GM18526 (cell line): ENCODE data around the gene LUZP4.

Experiments
- POLR2A ChIP-seq: IDR thresholded peaks from 3 replicates; pipeline ENCODE4 v1.6.1; 2011; ENCODE audit not compliant: insufficient read length; ENCODE audit errors: extremely low read depth

LUZP4 gene

DNA sequence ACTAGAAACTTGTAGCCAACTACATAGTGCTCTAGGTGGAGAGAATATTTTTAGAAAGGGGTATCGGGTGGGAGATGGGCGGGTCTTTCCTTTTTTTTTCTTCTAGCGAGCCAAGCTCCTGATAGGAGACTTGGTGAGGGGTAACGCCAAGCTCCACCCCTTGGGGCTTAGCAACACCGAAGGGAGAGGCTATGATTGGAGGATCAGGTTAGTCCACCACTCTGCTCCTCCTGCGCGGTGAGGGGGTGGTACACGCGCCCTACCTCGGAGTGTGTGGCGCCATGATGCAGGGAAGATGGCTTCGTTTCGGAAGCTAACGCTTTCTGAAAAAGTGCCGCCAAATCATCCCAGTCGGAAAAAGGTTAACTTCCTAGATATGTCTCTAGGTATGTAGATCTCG lies at the start of gene LUZP4:
LUZP4 (plus strand) TSS at position 251 of the 400 bp plus-strand sequence; CDS start at position 296, 45 bp downstream.
- no peak for TF ChIP-seq POLR2A

DNA sequence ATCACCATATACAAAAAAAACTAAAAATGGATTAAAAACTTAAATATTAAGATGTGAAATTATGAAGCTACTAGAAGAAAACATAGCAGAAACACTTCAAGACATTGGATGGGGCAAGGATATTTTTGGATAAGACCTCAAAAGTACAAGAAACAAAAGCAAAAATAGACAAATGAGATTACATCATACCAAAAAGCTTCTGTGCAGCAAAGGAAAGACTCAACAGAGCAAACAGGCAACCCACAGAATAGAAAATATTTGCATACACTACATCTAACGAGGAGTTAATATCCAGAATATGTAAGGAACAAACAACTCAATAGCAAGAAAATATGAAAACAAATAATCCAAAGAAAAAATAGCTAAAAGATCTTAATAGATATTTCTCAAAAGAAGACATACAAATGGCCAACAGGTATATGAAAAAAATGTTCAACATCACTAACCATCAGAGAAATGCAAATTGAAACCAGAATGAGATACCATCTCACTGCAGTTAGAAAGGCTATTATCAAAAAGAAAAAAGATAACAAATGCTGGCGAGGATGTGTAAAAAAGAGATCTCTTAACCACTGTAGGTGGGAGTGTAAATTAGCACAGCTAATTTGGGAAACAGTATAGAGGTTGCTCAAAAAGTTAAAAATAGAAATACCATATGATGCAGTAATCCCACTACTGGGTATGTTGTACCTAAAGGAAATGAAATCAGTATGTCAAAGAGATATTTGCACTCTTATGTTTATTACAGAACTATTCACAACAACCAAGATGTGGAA lies 37.9 kb upstream of the LUZP4 start:
- TF ChIP-seq POLR2A: no peak

DNA sequence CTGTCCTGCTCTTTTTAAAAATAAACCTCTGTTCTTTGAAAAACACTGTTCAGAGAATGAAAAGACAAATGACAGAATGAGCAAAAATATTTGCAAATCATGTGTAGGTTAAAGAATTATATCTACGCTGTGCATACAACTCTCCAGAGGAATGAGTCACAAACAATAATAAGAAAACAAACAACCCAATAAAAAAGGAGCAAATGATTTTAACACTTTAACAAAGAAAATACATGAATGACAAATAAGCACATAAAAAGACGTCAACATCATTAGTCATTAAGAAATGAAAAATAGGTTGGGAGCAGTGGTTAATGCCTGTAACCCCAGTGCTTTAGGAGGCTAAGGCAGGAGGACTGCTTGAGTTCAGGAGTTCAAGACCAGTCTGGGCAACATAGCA lies 34.5 kb upstream of the LUZP4 start:
- no peak for TF ChIP-seq POLR2A

GRCh38 chrX:115257711-115258110 lies 31.8 kb upstream of the LUZP4 start:
- TF ChIP-seq POLR2A: no peak

DNA sequence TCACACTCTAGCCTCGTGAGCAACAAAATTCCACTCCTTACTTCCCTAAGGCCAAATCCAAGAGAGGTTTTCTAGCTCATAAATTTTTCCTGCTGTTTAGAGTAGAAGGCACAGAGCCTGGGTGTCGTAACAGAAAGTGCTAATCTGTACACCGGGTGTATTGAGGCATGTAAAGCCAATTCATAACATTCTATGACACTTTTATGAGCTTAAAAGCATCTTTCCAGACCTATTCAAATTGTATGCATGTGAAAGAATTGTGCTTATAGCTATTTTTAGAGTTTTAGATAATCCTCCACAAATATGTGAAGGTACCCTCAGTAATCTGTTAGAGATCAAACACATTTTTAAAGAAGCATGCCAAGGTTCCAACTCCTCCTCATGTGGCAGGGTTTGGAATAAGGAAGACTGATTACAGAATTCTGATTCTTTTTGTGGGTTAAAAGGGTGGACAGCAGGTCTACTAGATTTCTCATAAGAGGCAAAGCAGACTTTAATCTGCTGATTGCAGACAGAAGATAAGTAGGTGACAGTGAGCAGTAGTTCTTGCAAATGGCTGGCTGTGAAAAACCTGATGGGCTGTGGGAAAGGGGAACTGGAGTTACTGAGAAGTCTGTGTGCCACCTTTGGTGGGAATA lies 30.2 kb upstream of the LUZP4 start:
- TF ChIP-seq POLR2A: no peak

- no peak for TF ChIP-seq POLR2A
Measured at GRCh38 chrX:115260330-115260729, 29.2 kb upstream of the LUZP4 start.

DNA sequence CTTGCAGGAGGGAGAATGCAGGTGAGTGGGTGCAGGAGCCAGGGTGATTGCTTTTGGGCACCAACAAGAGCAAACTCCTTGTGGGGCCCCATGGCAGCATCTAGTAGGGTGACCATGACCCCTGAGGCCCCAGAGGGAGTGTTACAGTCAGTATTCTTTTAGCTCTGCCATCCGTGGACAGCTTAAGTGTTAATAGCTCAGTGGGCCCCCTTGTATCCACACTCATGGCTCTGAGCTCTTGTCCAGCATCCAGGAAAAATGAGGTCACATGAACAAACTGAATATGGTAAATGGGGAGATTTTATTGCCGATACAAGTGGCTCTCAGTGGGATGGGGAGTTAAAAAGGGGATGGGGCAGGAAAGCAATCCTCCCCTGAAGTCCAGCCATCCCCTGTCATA lies 28.4 kb upstream of the LUZP4 start:
- TF ChIP-seq POLR2A: no peak

GRCh38 chrX:115264009-115264408 lies 25.5 kb upstream of the LUZP4 start:
- TF ChIP-seq POLR2A: no peak

DNA sequence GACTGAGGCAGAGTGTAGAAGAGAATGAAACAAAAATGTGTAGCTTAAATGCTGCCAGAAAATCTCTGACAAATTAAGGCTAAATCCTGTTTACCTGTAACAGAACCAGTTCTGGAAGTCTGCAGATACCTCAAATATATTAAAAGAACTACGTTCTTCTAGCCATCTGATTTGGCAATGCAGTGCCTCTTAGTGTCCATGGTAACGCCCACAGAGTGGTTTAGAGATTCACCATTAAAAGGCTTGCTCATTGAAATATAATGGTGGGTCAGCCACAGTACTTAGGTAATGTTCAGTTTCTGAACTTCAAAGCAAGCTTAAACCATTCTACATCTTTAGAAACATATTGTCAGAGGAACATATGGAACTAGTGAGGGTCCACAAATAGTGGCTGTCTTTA lies 23.2 kb upstream of the LUZP4 start:
- no peak for TF ChIP-seq POLR2A

GRCh38 chrX:115268421-115268820 lies 21.1 kb upstream of the LUZP4 start:
- no peak for TF ChIP-seq POLR2A

- TF ChIP-seq POLR2A: no peak
Measured at GRCh38 chrX:115269051-115269683, 20.3 kb upstream of the LUZP4 start.

GRCh38 chrX:115284877-115285276 lies 4.6 kb upstream of the LUZP4 start:
- no peak for TF ChIP-seq POLR2A

DNA sequence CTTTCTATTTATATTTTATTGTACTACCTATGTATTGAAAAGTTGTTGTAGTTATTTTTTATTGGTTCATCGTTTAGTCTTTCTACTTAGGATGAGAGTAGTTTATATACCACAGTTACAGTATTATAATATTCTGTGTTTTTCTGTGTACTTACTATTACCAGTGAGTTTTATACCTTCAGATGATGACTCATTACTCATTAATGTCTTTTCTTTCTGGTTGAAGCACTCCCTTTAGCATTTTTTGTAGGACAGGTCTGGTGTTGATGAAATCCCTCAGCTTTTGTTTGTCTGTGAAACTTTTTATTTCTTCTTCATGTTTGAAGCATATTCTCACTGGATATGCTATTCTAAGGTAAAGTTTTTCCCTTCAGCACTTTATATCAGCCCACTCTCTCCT lies 7.7 kb downstream of the LUZP4 start:
- TF ChIP-seq POLR2A: no peak

DNA sequence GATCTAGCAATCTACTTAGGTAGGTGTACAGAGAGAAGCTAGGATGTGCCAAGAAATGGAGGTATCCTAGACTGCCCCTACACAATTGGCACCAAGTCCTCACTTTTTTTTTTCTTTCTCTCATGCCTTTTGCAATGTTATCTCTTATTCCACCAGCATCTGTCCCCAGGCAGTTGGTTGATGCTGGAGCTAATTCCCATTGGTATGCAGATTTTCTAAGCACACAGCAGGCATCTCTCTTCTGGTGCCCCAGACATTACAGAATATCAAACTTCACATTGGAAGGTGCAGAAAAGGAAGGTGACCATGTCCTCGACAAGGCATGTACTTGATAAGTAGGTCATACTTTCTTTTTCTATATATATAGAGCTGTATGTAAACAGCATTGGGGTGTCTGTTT lies 21.6 kb downstream of the LUZP4 start:
- TF ChIP-seq POLR2A: no peak

DNA sequence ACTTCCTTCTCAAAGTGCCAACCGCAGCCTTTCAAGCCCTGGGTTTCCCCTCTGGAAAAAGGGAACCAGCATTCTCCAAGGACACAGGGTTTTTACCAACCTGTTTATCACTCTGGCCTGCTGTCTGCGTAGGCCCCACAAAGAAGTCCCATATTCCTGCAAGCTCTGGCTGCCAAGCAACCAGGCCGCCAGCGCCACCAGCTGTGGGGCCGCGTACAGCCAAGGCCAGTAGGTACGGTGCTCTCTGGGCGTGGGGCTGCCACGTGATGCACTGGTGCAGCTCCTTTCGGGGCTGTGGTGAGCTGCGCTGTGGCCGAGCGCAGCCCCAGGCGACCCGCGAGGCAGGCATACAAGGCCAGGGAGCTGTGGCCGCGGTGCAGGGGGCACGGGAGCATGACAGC lies 22.1 kb downstream of the LUZP4 start:
- TF ChIP-seq POLR2A: no peak

DNA sequence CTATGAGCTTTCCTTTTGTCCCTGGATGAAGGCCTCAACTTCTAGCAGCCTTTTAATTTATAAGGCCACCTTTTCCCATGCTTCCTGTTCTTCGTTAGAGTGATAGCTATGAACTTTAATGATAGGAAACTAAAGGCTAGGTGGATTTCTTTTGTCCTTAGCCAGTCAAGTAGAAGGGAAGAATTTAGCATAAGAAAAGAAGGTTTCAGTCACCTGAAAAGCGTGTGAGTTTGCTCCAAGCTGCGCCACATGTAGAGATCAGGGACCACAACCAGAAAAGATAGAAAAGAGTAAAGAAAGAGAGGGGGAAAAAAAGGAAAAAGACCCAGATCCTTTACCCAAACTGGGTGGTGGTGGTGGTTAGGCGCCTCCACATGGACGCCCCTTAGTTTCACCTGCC lies 28.6 kb downstream of the LUZP4 start:
- TF ChIP-seq POLR2A: no peak

DNA sequence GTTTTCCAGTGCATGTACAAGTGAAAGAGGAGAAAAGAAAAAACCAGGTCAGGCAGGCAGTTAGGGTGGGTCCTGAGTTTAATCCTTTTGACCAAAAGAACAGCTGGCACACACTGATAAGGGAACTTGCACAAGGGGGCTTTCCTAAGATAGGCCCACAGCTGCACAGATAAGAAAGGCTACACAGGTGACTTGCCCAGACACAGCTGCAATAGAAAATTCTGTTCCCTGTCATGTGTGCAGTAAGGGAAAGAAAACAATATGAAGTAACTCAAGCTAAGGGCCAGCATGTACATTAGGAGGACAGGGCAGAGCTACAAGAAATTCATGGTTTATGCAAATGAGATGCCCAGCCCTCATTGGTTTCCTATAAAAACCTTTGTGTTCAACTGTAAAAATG lies 32.9 kb downstream of the LUZP4 start:
- TF ChIP-seq POLR2A: no peak

DNA sequence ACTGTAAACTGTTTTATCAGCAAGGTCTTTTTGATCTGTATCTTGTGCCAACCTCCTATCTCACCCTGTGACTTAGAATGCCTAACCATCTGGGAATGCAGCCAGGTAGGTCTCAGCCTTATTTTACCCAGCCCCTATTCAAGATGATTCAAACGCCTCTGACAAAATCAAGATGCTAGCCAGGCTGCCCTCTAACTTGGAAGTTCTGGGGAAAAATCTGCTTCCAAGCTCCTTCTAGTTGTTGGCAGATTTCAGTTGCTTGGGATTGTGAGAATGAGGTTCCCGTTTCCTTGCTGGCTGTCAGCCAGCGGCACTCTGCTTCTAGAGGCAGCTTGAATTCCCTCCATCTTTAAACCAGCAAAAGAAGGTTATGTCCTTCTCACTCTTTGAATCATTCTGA lies 34.7 kb downstream of the LUZP4 start:
- no peak for TF ChIP-seq POLR2A
